ENCODE results near the gene VTI1A. TPM values are rescaled to one million over a fixed set of nuclear protein-coding genes. Genes with fewer than 3 reads are reported as not detected.

The VTI1A gene
- total RNA-seq, 1 experiment from 2014 or later: 22.0 TPM

- Histone ChIP-seq H3K56ac (ENCODE audit: insufficient read length, low read depth, low read length) (no peak overlapping the region), H2BK12ac (ENCODE audit: insufficient read length, low read depth, low read length) (no peak overlapping the region), H2AK5ac (ENCODE audit: insufficient read length, low read length) (no peak overlapping the region), H3K9me3 (ENCODE audit: control insufficient read depth, low read depth, low read length) (no peaks in the 10 kb centered on the region), H4K91ac (ENCODE audit: insufficient read length, low read depth, low read length) (no peak overlapping the region), H2BK120ac (ENCODE audit: low read depth, low read length, poor library complexity, severe bottlenecking) (no peak overlapping the region), H2AFZ (ENCODE audit: low read length) (no peak overlapping the region), H3T11ph (ENCODE audit: low read length) (no peak overlapping the region), H2BK5ac (ENCODE audit: insufficient read length, low read length) (no peak overlapping the region), H3K4me2 (ENCODE audit: insufficient read depth, insufficient read length, low read length) (no peak overlapping the region), H4K5ac (ENCODE audit: insufficient read length, low read depth, low read length) (no peak overlapping the region), H4K20me1 (ENCODE audit: control insufficient read depth, insufficient read depth, insufficient read length) (no peaks in the 10 kb centered on the region), H3K23ac (ENCODE audit: insufficient read length, low read depth, low read length) (no peak overlapping the region), H3K27ac (ENCODE audit: insufficient read length, low read depth, low read length) (no peak overlapping the region), H3K27me3 (ENCODE audit: insufficient read depth, low read length) (no peaks in the 10 kb centered on the region), H3K9ac (ENCODE audit: extremely low read depth, insufficient read length, low read length) (no peak overlapping the region), H3K79me1 (ENCODE audit: insufficient read depth, low read depth, low read length, poor library complexity, severe bottlenecking) (no peaks in the 10 kb centered on the region), H3K23me2 (ENCODE audit: insufficient read length, low read depth, low read length, poor library complexity, severe bottlenecking) (no peaks in the 10 kb centered on the region), H3K79me2 (ENCODE audit: insufficient read depth, low read length) (no peaks in the 10 kb centered on the region), H3K14ac (ENCODE audit: insufficient read depth, low read length) (no peak overlapping the region), H3K4me1 (ENCODE audit: insufficient read depth, low read length) (no peaks in the 10 kb centered on the region), H2BK20ac (ENCODE audit: low read depth, low read length, poor library complexity, severe bottlenecking) (no peak overlapping the region), H3K4ac (ENCODE audit: low read depth, low read length) (no peak overlapping the region), H2BK15ac (ENCODE audit: low read depth, low read length) (no peak overlapping the region), H4K8ac (replicated peaks; ENCODE audit: insufficient read length, low read depth, low read length) (no peak overlapping the region), H3K18ac (ENCODE audit: insufficient read length, low read depth, low read length) (no peak overlapping the region)
- Mint-ChIP-seq H3K27ac (no peak overlapping the region), H3K27me3 (ENCODE audit: low read depth) (no peaks in the 10 kb centered on the region), H3K9me3 (no peaks in the 10 kb centered on the region), H3K4me3 (no peak overlapping the region), H3K4me1 (peaks cover 5 to 12% of the 10 kb centered on the region in 2 experiments; a peak in 3 of 4 replicates), H3K36me3 (ENCODE audit: insufficient read depth in 1 of 3, low read depth in 3 of 3) (no peaks in the 10 kb centered on the region)
- no peak for DNase-seq
- no peak for TF ChIP-seq CTCF (conservative IDR thresholded peaks at IDR 0.05)
These were observed 40.9 kb downstream of the VTI1A start for GRCh38 chr10:112487964-112488363.

Data from H9 (cell line).